HG02970 (cell line): Measurements from ENCODE around the gene CCDC88A.
"Not testable (repeated sequence)": the region's sequence is repeated elsewhere in the genome, so short reads cannot be mapped to it uniquely, and the experiment has no call there.

ENCODE experiments used
- ATAC-seq: cut with Tn5 transposase; IDR thresholded peaks from one replicate; pipeline ENCODE4 v1.9.1; 2021; ENCODE audit warnings: mild to moderate bottlenecking, moderate library complexity, moderate number of reproducible peaks; ENCODE audit not compliant: unreplicated experiment, low FRiP score

The CCDC88A gene

DNA sequence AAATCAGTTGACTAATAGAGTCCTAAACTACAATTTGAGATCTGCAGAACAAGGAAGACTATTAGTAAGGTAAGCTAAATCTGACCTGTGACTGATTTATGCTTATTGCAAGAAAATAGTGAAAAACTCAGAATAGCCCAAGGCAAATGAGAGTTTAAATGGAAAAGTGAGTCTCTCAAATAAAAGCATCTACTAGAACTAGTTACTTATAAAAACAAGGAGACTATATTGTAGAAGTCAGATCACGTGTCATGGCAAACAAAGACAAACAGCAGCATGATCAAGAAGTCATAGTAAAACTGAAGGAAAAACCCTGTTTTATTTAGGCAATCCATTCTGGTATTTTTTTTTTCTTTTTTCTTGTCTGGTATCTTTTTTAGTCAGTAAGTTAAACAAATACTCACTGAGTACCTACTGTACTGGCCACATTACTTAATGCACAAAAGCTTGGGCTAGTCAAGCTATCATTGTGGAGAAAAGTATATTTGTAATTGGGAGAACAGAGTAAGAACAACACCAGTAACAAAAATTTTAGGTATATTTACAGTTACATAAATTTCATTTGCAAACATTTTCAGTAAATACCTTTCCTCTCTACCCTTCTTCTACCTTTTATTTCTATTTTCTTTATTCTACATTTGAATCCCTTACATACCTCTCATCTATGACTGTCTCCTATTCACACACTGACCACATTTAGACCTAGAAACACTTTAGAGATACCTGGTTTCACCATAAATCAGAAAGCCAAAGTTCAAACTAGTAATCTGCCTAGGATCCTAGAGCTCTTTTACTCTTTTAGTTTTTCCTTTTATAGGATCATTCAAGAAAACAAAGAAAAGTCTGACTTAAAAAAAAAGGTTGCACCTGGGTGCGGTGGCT, 23.7 kb downstream of the CCDC88A start:
- no peak for ATAC-seq

DNA sequence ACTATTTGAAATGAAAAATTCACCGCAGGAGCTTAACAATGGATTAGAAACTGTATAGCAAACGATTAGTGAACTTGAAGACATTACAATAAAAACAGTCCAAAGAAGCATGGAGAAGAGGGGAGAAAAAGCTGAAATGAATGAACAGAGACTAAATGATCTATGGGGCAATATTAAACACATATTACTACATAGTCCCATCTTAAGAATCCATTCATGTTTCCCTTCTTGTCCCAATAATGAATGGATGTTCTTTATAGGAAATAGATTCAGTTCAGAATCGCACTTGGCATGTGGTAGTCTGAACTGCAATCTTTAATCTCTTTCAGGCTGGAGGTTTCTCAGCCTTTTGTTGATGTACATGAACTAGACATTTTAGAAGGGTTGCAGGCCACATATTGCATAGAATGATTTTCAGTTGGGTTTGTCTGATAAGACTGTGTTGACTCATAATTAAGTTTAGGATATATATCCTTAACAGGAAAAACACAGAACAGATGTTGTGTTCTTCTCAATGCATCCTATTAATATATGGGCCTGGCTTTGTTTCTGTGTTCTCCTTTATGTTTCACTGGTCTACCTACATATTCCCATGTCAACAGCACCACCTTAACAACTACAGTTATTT, 27.9 kb downstream of the CCDC88A start:
- no peak for ATAC-seq

DNA sequence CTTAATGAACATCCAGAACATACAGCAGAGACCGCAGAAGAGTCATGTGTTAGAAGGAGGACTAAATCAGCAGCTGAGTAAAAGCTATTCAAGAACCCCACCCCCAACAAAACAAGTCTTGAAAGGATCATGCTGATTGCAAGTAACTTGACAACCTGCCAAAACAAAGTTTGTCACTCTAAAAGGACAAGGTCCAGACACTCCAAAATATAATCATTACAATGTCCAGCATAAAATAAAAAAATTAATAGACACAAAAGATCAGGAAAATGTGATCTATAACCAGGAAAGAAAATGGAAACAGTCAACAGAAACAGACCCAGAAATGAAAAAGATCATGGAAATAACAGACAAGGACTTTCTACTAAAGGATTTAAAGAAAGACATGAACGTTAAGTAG, 28.5 kb downstream of the CCDC88A start:
- no peak for ATAC-seq

DNA sequence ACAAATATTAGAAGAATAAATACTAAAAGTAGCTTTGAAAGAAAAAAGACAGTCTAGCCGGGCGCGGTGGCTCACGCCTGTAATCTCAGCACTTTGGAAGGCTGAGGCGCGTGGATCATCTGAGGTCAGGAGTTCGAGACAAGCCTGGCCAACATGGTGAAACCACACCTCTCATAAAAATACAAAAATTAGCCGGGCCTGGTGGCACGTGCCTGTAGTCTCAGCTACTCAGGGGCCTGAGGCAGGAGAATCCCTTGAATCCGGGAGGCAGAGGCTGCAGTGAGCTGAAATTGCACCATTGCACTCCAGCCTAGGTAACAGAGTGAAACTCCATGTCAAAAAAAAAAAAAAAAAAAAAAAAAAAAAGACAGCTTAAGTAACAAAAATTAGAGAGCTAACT, 34.1 kb downstream of the CCDC88A start:
- ATAC-seq, result not testable (repeated sequence)

DNA sequence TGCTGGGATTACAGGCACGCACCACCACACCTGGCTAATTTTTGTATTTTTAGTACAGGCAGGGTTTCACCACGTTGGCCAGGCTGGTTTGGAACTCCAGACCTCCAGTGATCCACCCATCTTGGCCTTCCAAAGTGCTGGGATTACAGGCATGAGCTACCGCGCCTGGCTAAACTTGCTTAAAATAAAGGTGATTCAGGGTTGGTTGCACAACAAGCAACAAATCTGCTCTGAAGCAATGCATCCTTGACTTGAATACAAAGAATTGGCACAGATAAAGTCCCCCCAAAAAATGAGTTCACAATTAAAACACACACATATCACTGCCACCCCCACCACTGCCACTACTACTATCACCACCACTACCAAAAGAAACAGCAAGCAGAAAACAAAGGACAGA, 34.9 kb downstream of the CCDC88A start:
- no peak for ATAC-seq

DNA sequence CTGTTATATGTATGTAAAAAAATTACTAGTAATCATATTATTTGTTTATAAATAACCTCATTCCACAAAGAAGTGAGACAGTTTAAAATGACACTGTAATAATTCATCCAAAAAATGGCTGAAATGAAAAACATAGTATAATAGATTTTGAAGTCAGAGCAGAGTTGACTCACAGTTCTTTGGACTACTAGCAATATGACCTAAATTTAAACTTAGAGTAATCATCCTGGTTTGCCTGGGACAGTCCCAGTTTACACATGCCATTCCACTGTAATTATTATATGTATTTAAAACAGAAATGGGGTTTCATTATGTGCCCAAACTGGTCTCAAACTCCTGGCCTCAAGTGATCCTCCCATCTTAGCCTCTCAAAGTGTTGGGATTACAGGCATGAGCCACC, 48.3 kb downstream of the CCDC88A start:
- ATAC-seq, result no peak

DNA sequence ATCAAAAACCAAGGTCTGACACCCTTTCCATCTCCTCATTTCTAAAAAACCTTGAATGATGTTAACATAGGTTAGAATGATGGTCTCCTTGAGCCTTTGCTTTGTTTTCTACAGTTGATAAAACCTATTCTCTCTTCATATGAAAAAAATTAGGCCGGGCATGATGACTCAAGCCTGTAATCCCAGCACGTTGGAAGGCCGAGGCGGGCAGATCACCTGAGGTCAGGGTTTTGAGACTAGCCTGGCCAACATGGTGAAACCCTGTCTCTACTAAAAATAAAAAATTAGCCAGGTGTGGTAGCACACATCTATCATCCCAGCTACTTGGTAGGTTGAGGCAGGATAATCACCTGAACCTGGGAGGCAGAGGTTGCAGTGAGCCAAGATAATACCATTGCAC, 49.4 kb downstream of the CCDC88A start:
- no peak for ATAC-seq

DNA sequence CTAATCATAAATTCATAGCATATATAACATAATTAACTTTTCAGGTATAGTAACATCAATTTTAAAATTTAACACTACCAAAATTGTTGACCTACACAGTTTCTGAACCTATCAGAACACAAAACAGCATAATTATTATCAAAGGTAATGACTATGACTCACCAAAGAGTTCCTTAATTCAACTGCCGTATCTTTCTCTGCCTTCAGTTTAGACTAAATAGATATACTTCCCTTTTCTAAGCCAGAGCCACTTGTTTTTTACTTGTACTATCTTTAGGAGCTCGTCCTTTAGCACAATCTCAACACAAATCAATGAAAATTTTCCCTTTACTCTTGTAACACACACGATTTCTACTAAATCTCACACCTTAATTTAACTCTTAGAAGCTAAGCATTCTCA, 54.4 kb downstream of the CCDC88A start:
- ATAC-seq, result no peak

DNA sequence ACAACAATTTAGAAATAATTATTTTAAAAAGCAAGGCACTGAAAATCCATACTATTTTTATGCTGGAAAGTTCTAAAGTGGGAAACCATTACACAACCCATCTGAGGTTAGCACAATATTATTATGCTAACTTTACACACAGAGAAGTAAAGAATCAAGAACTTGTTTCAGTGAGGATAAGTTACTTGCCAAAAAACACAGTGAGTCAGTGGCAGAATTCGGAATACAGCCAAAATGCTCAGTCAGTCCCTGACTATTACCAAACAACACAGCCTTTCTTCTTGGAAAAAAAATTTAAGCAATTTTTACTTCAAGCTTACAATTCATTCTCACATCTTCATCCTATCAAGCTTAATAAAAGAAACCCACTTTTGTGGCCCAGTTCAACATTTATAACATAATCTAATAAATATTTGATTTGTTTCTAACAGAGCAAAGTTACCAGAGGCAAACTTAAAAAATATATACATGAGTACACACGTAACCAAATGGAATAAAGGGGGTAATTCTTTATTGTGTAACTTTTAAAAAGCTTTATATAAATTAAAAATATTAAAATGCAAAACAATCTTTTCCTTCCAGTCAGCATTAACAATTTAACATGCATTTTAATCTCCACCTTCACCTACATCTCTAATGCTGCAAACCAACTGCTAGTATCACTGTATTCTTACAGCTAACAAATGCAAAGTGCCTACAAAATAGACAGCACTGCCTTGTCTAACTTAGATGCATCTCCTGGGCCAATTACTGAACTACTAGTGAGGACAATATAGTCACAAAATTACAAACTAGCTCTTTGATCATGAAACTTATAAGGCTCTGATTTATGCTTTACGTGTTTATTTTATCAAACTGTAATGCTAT, 55.2 kb downstream of the CCDC88A start:
- ATAC-seq, result no peak

DNA sequence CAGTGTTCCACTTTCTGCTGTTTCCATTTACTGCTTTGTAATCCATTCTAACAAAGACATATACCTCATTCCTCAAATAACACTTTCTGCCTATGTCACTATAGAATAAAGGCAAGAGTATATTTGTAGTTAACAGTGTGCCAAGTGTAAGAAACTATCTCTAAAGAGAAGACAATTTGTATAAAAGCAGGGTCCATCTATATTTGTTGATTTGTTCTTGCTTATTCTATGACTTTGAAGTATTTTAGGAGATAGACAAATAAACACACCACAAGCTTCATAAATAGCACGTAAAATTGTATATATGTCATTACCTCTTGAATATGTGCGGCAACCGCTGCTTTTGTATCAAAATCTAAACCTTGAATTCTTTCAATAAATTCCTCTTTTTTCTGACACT, 56.0 kb downstream of the CCDC88A start:
- no peak for ATAC-seq

DNA sequence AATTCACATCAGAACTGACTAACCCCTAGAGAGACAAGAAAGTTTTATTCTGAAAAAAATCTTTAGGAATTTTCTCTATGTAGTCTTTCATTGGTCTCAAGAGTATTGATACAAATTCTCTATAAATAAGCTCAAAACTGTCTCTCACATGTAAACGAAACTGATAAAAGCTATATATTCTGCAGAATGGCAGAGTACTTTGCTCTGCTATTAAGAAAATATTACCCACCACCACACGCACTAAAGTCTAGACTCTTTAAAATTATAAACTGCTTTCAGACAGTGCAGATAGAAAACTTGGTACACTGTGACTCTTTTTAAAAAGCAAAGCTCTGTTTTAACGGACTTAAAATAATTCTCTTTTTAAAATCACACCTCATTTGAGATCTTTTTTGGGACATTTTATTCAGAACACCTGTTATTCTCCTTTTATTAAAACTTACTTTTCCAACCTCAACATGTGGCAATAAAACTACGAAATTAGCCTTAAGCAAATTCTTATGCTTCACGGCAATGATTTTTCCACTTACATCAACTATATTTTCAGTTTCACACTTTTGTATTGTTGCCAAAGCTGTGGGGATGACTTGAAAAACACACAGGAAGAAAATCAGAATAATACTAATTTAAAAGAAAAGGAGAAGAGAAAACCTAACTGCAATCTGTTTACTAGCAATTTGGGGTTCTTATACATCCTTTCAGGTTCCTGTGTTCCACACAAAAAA, 58.0 kb downstream of the CCDC88A start:
- ATAC-seq, result no peak

DNA sequence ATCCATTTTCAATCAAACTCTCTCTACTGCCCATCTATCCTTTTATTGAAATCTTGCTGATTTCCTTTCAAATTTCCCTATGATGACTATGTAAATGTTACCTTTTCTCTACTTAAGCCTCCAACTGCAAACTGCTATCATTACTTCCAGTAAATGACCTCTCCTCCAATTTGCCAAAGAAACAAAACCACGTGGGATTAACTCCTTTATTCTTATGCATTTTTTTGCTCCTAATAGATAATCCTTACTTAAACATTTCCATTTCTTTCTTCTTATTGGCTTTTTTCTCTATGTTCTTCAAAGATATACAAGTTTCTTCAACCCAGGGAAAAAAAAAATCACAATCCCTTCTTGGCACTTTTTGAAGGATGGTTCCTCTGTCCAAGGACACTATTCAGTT, 61.2 kb downstream of the CCDC88A start:
- ATAC-seq, result no peak

DNA sequence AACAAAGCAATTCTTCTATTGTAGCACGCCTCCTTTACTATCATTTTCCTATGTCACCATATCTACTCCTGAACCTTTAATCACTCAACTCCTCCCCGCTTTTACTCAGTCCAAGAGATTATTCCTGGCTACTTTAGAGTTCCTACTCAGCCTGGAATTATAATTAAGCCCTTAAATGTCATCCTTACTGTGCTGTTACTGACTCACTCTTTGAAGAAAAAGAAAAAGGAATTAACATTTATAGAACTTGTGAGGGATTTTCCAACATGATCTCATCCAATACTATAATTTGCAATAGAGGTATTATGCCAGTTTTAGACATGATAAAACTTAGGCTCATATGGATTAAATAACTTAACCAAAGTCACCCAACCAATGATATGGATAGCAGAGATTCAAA, 61.7 kb downstream of the CCDC88A start:
- ATAC-seq, result no peak

DNA sequence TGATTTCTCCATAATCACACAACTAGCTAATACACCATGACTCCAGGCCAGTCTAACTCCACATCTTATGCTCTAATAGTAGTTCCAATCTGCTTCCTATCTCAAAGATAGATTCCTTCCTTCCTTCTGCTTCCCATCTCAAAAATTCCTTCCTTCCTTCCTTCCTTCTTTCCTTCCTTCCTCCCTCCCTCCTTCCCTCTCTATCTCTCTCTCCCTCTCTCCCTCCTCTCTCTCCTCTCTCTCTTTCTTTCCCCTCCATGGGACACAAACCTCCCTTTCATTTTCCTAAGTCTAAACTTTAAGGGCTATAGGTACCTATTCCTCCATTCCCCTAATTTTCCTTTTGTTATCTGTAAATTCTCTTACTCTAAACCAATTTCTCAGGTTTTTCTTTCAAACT, 62.5 kb downstream of the CCDC88A start:
- no peak for ATAC-seq

DNA sequence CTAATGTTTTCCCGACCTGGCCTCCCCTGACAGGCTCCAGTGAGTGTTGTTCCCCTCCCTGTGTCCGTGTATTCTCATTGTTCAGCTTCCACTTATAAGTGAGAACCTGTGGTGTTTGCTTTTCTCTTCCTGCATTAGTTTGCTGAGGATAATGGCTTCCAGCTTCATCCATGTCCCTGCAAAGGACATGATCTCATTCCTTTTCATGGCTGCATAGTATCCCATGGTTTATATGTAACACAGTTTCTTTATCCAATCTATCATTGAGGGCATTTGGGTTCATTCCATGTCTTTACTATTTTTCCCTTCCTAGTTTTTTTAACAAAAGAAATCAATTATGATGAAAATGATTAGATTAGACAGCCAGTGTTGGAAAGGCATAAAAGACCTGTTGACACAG, 63.5 kb downstream of the CCDC88A start:
- not testable (repeated sequence) for ATAC-seq

DNA sequence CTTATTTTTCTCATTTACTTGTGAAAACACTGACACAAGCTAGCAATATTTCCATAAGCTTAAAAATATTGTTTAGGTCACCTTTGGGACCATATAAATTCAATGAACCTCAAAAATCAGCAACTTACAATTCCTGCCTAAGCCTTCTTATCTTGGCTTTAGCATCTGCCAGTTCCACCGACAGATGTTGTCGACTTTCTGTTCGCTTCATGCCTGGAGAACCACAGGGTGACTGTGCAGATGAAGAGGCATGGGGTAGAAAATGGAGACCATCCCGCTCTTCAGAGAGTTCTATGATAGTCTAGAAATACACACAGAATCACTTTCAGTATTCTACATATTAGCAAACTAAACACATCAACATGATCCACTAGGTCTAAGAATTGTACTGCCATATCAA, 64.2 kb downstream of the CCDC88A start:
- ATAC-seq, result no peak

DNA sequence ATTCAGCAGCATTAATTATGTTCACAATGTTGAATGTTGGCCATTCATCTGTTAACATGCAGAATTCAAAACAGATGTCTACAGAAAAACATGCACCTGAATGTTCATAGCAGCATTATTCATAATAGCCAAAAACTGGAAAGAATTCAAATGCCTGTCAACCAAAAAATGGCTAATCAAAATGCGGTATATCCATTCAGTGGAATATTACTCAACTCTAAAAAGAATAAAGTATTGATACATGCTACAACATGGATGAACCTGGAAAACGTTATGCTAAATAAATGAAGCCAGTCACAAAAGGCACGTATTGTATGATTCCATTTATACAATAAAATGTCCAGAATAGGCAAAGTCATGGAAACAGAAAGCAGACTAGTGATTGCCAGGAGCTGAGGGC, 68.0 kb downstream of the CCDC88A start:
- no peak for ATAC-seq

DNA sequence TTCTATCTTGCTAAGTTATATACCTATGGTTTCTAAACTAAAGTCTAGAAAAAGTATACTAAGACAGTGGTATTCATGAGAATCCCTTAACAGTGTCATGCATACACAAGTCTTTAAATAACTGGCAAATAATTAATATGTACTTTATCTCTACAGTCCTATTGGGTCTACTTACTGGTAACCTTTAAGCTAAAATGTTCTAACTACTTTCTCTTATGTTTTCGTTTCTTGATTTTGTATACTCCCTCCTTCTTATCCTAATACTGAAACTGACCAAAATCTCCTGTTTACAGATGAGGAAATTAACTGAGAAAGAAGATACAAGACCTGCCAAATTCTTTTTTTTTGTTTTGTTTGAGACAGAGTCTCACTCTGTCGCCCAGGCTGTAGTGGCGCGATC, 74.6 kb downstream of the CCDC88A start:
- ATAC-seq, result no peak

DNA sequence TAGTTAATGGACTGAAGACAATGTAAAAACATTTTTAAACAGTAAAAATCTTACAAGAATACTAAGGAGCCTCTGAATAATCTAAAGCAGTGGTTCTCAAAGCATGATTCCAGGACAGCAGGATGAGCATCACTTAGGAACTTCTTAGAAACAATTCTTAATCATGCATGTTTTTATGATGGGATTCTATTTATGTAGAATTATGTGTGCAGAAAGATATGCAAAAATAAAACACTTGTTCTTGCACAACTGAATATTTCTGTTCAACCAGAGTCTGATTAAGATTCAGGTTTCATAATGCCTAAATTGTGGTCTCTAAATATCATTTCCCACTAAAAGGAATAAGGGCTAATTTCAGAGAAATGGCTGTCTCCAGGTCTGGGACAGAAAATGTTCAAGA, 81.4 kb downstream of the CCDC88A start:
- no peak for ATAC-seq

DNA sequence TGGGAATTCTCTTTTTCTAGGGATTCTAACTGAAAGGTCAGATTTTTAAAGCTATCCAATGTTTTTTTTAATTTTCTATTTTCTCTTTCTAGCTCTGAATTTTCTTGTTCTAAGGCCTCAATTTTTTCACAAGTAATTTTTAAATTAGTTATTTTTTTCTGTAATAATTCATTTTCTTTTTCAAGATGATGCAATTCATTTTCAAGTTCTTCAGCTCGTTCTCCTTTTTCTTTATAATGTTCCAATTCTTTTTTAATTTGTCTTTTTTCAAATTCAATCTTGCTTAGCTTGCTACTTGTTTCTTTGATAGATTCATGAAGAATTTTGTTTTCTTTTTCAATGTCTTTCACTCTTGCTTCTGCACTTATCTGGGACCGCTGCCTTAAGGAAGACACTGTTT, 84.9 kb downstream of the CCDC88A start:
- no peak for ATAC-seq
